ENCODE results near the gene MRPL51.
A peak's percentile ranks its signal among the peaks of the same experiment; 100 is the strongest.
"Not testable (repeated sequence)": the region's sequence is repeated elsewhere in the genome, so short reads cannot be mapped to it uniquely, and the experiment has no call there.

Gene MRPL51

DNA sequence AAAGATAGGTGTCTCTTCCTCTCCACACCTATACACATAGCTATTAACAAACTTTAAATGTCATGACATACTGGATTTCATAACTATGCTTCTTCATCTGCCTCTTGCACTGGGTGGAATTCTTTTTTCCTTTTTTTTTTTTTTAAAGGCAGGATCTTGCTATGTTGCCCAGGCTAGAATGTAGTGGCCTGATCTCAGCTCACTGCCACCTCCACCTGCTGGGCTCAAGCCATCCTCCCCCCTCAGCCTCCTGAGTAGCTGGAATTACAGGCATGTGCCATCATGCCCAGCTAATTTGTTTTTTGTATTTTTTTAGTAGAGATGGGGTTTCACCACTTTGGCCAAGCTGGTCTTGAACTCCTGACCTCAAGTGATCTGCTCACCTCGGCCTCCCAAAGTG is 4.8 kb downstream of the MRPL51 start:
- no peak for DNase-seq (ENCODE audit: low read depth, low spot score)

- DNase-seq (ENCODE audit: low read depth, low spot score), result no peak
Observed at GRCh38 chr12:6478416-6478815, 14.6 kb downstream of the MRPL51 start.

GRCh38 chr12:6477601-6478377 is 15.3 kb downstream of the MRPL51 start:
- DNase-seq (ENCODE audit: low read depth, low spot score), result not testable (repeated sequence)

DNA sequence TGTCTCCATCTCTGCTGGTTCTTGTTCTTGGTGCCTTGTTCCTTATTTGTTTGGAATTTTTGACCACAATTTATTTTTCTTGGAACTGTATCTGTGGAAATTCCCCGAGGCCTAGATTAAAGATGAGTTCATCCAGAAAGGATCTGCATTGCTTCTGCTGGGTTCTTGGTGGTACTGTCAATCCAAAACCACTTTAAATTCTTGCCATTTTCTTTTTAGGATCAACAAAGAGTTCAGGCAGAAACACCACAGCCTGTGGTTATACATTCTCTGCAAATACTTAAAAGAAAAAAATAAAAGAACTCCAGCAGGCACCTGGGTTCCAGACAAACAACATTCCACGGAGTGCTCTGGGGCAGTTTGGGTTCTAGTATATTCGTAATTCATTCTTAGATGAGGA is 16.6 kb downstream of the MRPL51 start:
- peak; percentile 20 for DNase-seq (ENCODE audit: low read depth, low spot score)

DNA sequence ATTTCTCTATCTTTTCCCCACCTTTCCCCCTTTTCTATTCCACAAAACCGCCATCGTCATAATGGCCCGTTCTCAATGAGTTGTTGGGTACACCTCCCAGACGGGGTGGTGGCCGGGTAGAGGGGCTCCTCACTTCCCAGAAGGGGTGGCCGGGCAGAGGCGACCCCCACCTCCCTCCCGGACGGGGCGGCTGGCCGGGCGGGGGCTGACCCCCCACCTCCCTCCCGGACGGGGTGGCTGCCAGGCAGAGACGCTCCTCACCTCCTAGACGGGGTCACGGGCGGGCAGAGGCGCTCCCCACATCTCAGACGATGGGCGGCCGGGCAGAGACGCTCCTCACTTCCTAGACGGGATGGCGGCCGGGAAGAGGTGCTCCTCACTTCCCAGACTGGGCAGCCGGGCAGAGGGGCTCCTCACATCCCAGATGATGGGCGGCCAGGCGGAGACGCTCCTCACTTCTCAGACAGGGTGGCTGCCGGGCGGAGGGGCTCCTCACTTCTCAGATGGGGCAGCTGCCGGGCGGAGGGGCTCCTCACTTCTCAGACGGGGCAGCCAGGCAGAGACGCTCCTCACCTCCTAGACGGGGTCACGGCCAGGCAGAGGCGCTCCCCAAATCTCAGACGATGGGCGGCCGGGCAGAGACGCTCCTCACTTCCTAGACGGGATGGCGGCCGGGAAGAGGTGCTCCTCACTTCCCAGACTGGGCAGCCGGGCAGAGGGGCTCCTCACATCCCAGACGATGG is 17.7 kb downstream of the MRPL51 start:
- not testable (repeated sequence) for DNase-seq (ENCODE audit: low read depth, low spot score)

DNA sequence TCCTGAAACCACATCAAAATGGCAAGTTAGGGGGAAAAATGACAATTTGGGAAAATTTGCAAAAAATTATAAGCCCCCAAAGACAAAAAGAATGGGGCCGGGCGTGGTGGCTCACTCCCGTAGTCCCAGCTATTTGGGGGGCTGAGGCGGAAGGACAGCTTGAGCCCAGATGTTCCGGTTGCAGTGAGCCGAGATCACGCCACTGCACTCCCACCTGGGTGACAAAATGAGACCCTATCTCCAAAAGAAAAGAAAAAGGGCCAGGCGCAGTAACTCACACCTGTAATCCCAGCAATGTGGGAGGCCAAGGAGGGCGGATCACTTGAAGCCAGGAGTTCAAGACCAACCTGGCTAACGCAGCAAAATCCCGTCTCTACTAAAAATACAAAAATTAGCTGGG is 20.6 kb downstream of the MRPL51 start:
- no peak for DNase-seq (ENCODE audit: low read depth, low spot score)

DNA sequence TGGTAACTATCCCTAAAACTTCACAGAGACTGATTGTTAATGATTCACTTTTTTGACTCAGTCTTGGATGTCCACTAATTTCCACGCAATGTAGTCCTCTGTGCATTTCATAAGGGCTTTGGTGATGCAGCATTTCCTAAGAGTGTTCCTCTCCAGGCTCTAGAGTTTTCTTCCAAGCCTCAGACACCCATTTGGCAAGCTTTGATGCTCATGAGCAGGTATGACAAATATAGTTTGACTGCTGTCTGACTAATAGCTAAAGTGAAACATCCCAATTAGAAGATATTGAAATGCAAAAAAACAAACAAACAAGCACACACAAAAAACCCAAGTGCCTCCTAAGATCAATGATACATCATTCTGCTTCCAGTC is 21.1 kb downstream of the MRPL51 start:
- DNase-seq (ENCODE audit: low read depth, low spot score), result no peak

DNA sequence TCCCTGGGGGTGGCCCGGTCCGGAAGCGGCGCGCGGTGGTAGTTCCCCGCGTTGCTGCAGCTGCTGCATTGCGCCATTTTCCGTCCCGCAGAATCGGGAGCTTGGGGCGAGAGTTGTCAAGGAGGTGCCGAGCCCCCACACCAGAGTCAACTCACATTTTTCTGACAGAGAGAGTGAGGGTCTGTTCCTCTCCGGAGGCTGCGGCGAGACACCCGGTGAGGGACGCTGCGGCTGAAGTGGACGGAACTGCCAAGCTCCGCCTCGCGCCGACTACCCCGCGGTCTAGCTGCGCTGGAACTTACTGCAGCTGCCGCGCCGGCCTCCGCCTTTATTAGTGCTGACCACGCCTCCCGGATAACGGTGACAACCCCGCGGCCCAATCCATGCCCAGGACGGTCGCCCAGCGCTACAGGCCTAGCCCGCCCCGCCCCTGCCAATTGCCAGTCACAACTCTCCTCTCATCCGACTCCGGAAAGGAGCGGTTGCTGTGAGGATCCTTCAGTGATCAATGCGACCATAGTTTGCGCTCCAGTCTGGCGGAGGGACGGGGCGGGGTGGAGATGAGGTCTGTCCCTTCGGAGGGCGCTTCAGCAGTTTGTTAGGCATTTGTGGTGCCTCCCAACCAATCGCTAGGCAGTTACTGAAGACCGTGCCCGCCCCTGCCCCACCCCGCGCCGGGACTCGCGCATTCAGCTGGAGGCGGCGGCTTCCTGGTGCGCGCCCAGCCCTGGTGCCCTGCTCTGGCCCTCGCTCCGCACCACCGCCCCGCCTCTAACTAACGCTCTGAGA is 22.5 kb downstream of the MRPL51 start, which contains the start of gene VAMP1:
Gene VAMP1, minus strand, starts transcription at position 303 of the 789 bp plus-strand sequence. Its CDS starts 146 bp downstream, at position 157.
- peak; percentile 87 for DNase-seq (ENCODE audit: low read depth, low spot score)

DNA sequence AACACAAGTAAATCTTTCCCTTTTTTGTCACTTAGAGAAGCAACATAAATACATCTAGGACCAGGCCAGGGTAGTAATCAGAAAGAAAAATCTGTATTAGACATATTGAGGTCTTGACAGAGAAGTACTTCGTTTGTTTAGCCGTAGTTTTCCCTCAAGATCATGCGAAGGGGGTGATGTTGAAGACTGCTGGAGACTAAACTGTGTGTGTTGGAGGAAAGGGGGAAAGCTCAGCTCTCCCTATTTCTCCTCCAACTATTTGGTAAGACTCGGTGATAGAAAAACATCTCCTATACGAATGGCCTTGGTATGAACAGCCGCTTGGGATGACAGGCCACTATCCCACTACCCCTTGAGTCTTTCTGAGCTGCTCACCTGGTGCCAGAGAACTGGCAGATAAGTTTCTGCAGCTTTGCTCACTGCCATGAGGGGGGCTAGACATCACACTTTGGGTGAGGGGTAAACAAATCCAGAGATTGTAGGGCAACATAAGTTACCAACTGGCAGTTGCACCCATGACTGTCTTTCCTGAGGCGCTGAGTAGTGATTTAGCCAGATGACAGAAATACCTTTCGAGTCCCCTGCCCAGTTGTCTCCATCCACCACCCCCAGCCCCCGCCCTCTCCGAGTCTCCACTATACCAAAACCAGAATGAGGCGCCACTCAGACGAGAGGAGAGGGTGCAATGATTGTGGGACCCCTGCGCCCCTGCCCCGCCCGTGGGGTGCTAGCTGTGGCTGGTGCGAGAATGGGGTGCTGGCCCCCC is 23.3 kb downstream of the MRPL51 start:
- DNase-seq (ENCODE audit: low read depth, low spot score), result no peak

GRCh38 chr12:6469092-6469491 is 24.0 kb downstream of the MRPL51 start:
- no peak for DNase-seq (ENCODE audit: low read depth, low spot score)

DNA sequence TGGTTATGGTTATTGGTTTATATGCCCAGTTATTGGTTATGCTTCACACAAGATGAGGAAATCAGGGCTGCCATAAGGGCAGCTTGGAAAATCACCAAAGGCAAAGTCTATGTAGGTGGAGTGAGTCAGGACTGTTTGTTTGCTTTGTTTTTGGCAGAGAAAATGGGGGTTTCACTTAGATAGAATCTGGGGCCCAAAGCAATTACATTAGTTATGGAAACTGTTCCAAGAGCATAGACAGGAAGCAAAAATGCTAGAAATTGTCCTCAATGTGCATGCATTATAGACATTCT is 24.8 kb downstream of the MRPL51 start:
- DNase-seq (ENCODE audit: low read depth, low spot score), result no peak

- DNase-seq (ENCODE audit: low read depth, low spot score), result not testable (repeated sequence)
Observed at GRCh38 chr12:6467571-6468282, 25.3 kb downstream of the MRPL51 start.

GRCh38 chr12:6466751-6467150 is 26.3 kb downstream of the MRPL51 start:
- DNase-seq (ENCODE audit: low read depth, low spot score), result not testable (repeated sequence)

DNA sequence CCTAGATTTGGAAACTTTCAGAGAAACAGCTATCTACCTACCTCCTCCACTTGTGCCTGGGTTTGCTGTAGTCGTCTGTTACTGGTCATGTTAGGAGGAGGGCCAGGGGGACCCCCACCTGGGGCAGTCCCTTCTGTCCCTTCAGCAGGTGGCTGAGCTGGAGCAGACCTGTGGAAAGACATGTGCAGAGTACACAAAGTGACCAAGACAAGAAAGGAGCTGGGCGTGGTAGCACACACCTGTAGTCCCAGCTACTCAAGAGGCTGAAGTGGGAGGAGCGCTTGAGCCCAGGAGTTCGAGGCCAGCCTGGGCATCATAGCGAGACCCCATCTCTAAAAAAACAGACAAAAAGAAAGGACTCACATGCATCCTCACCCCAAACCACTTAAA is 26.9 kb downstream of the MRPL51 start:
- DNase-seq (ENCODE audit: low read depth, low spot score), result no peak

DNA sequence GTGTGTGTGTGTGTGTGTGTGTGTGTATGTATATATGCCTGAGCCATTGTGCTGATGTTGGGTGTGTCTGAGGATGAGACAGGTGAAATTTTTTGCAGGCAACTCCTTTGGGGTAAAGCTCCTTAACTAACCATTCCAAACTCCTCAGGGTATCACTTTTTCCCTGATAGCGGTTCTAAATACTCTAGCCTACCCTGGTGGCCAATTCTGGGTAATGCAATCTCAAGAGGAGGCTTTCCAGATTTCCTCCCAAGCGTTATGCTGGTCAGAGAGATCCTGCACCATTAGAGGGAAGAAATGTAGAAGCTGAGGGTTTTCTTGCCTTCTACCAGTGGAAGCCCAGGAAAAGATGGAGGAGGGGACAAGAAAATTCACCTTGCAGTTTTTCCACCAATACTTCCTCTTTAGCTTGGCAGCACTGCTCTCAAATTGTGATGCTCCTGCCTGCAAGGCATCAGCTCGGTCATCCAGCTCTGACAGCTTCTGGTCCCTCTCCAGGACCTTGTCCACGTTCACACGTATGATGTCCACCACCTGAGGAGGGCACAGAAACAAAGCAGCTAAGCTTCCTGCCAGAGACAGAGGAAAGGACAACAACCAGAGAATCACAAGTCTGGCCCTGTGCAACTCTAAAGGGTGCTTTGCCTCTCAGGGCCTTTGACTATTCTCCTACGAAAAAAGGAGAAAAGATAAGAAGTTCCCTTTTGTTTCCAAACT is 27.4 kb downstream of the MRPL51 start:
- DNase-seq (ENCODE audit: low read depth, low spot score), result peak; percentile 47

DNA sequence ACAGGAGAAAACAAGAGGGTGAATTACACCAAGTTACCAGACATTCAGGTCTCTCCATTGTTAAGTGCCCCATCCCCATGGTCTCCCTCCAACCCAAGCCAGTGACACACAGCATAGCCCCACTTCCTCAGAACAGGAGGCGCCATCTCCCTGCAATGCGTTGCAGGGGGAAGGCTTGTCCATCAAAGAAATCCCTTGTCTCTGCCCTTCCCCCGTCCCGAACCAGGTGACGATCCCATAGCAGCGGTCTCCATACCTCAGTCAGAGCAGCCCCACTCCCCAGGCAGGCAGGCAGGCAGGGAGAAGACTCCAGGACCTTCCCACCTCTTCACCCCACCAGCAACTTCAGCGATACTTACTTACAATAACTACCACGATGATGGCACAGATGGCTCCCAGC is 28.5 kb downstream of the MRPL51 start:
- no peak for DNase-seq (ENCODE audit: low read depth, low spot score)

DNA sequence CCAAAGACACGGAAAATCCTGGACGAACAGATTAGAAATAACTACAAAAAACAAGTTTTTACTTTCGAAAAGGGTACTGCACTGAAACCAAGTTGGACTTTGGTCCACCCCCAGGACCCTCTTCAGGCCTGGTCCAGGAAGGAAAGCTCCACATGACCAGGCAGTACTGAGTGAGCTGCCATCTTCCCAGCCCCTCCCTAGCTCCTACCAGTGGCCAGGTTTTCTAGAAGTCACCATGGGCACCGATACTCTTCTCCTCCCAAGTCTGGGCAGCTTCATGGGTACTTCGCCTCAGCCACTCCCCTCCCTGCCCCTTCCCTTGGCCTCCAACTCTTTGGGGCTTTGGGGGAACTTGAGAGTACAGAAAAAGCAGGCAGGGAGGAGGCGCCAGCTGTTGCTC is 29.2 kb downstream of the MRPL51 start:
- DNase-seq (ENCODE audit: low read depth, low spot score), result no peak

GRCh38 chr12:6463216-6463615 is 29.8 kb downstream of the MRPL51 start:
- no peak for DNase-seq (ENCODE audit: low read depth, low spot score)

- DNase-seq (ENCODE audit: low read depth, low spot score), result no peak
Observed at GRCh38 chr12:6462234-6462995, 30.6 kb downstream of the MRPL51 start.
